ENCODE measurements around the gene MYO5A.

MYO5A gene

GRCh38 chr15:52414936-52415335 is 113.7 kb downstream of the MYO5A start:
- ATAC-seq, result no peak
- TF ChIP-seq ESRRG (CRISPR knock-in tag; IDR thresholded peaks at IDR 0.05), result no peak

- no peak for ATAC-seq
- TF ChIP-seq TCF4 (CRISPR knock-in tag; IDR thresholded peaks at IDR 0.05; ENCODE audit: borderline replicate concordance), result no peak
- no peak for TF ChIP-seq SNAI2 (CRISPR knock-in tag; IDR thresholded peaks at IDR 0.05)
- TF ChIP-seq CSRNP3 (CRISPR knock-in tag; IDR thresholded peaks at IDR 0.05), result no peak
- no peak for TF ChIP-seq TSHZ2 (CRISPR knock-in tag; IDR thresholded peaks at IDR 0.05)
- TF ChIP-seq CREB5 (CRISPR knock-in tag; IDR thresholded peaks at IDR 0.05; ENCODE audit: low read depth), result no peak
Observed at GRCh38 chr15:52408823-52409222, 119.9 kb downstream of the MYO5A start.

- no peak for ATAC-seq
Observed at GRCh38 chr15:52407374-52407773, 121.3 kb downstream of the MYO5A start.

More at GRCh38 chr15:52407374-52407773, 121.3 kb downstream of the MYO5A start:
- TF ChIP-seq CREB5 (CRISPR knock-in tag; IDR thresholded peaks at IDR 0.05; ENCODE audit: low read depth) (no peak), ZFP3 (CRISPR knock-in tag; IDR thresholded peaks at IDR 0.05) (no peak), TSHZ2 (CRISPR knock-in tag; IDR thresholded peaks at IDR 0.05) (no peak), ZNF565 (CRISPR knock-in tag; conservative IDR thresholded peaks at IDR 0.05; ENCODE audit: low read depth) (no peak), GLIS3 (CRISPR knock-in tag; IDR thresholded peaks at IDR 0.05) (no peak), POU6F1 (CRISPR knock-in tag; IDR thresholded peaks at IDR 0.05; ENCODE audit: borderline replicate concordance, low read depth) (no peak), SNAI2 (CRISPR knock-in tag; IDR thresholded peaks at IDR 0.05) (no peak), TOX (CRISPR knock-in tag; IDR thresholded peaks at IDR 0.05; ENCODE audit: borderline replicate concordance) (no peak), ZC3H10 (CRISPR knock-in tag; IDR thresholded peaks at IDR 0.05) (no peak), ISL1 (CRISPR knock-in tag; IDR thresholded peaks at IDR 0.05) (no peak), BACH2 (CRISPR knock-in tag; IDR thresholded peaks at IDR 0.05; ENCODE audit: borderline replicate concordance) (no peak), ZFP30 (CRISPR knock-in tag; IDR thresholded peaks at IDR 0.05) (no peak), CSDC2 (CRISPR knock-in tag; IDR thresholded peaks at IDR 0.05) (no peak), PATZ1 (CRISPR knock-in tag; IDR thresholded peaks at IDR 0.05; ENCODE audit: borderline replicate concordance) (no peak), TCF4 (CRISPR knock-in tag; IDR thresholded peaks at IDR 0.05; ENCODE audit: borderline replicate concordance) (no peak), ESRRG (CRISPR knock-in tag; IDR thresholded peaks at IDR 0.05) (no peak), ARNTL (CRISPR knock-in tag; IDR thresholded peaks at IDR 0.05; ENCODE audit: borderline replicate concordance, low read depth) (no peak), PPARA (CRISPR knock-in tag; IDR thresholded peaks at IDR 0.05; ENCODE audit: borderline replicate concordance) (no peak), CSRNP3 (CRISPR knock-in tag; IDR thresholded peaks at IDR 0.05) (no peak), ZNF8 (CRISPR knock-in tag; IDR thresholded peaks at IDR 0.05) (no peak)
